Loucy (cell line): ENCODE results near the gene C10orf105.

Experiments used
- H2AFZ ChIP-seq: fragments of 200-600 bp; sonication (generic); 2 replicates; pipeline ENCODE4 v1.6.0; 2016; ENCODE audit warnings: antibody characterized with exemption, mild to moderate bottlenecking, low read length, moderate library complexity
- H3F3A ChIP-seq: fragments of 200-600 bp; 2 replicates; pipeline ENCODE4 v1.6.0; 2016; ENCODE audit warnings: antibody characterized with exemption, low read depth, mild to moderate bottlenecking
- H3K27me3 ChIP-seq: fragments of 200-600 bp; sonication (generic); 2 replicates; pipeline ENCODE4 v1.6.1; 2014; ENCODE audit warnings: low read length, mild to moderate bottlenecking; ENCODE audit not compliant: insufficient read depth, poor library complexity, severe bottlenecking
- H3K36me3 ChIP-seq: fragments of 200-600 bp; sonication (generic); 2 replicates; pipeline ENCODE4 v1.6.1; 2016; ENCODE audit warnings: low read length; ENCODE audit not compliant: insufficient read depth
- H3K4me1 ChIP-seq: fragments of 200-600 bp; sonication (generic); 2 replicates; pipeline ENCODE4 v1.5.1; 2014; ENCODE audit warnings: low read length, mild to moderate bottlenecking; ENCODE audit not compliant: insufficient read depth, poor library complexity, severe bottlenecking
- H3K4me2 ChIP-seq: fragments of 200-600 bp; sonication (generic); 2 replicates; pipeline ENCODE4 v1.6.0; 2014; ENCODE audit warnings: antibody characterized with exemption, low read length, low read depth, mild to moderate bottlenecking; ENCODE audit not compliant: poor library complexity, severe bottlenecking
- H3K4me3 ChIP-seq: fragments of 200-600 bp; sonication (generic); 2 replicates; pipeline ENCODE4 v1.5.1; 2014; ENCODE audit warnings: low read length, mild to moderate bottlenecking, mixed read lengths; ENCODE audit not compliant: poor library complexity, severe bottlenecking
- H3K79me2 ChIP-seq: fragments of 200-600 bp; sonication (generic); 2 replicates; pipeline ENCODE4 v1.6.1; 2014; ENCODE audit warnings: low read length; ENCODE audit not compliant: insufficient read depth
- H3K9ac ChIP-seq: fragments of 200-600 bp; sonication (generic); 2 replicates; pipeline ENCODE4 v1.6.0; 2014; ENCODE audit warnings: mild to moderate bottlenecking, low read depth, low read length, moderate library complexity; ENCODE audit not compliant: poor library complexity, severe bottlenecking
- H3K9me2 ChIP-seq: fragments of 200-600 bp; sonication (generic); replicated peaks from 2 replicates; pipeline ENCODE4 v1.6.1; 2016; ENCODE audit warnings: low read depth, low read length, mixed read lengths
- H3K9me3 ChIP-seq: fragments of 200-600 bp; sonication (generic); 2 replicates; pipeline ENCODE4 v1.6.1; 2014; ENCODE audit warnings: mild to moderate bottlenecking, antibody characterized with exemption, low read length, low read depth; ENCODE audit not compliant: insufficient read depth
- H4K20me1 ChIP-seq: fragments of 200-600 bp; sonication (generic); 2 replicates; pipeline ENCODE4 v1.6.0; 2014; ENCODE audit warnings: antibody characterized with exemption, low read length, mild to moderate bottlenecking; ENCODE audit not compliant: insufficient read depth, poor library complexity, severe bottlenecking
- CTCF ChIP-seq: fragments of 200-600 bp; sonication (generic); conservative IDR thresholded peaks from 2 replicates; pipeline ENCODE4 v1.5.1; 2014; ENCODE audit warnings: mild to moderate bottlenecking, antibody characterized with exemption, low read length
- EZH2phosphoT487 ChIP-seq: fragments of 200-600 bp; IDR thresholded peaks from 2 replicates; pipeline ENCODE4 v1.6.1; 2018; ENCODE audit warnings: antibody characterized with exemption, mild to moderate bottlenecking, moderate library complexity, borderline replicate concordance

The C10orf105 gene

GRCh38 chr10:71688256-71688655 is 31.3 kb downstream of the C10orf105 start:
- Histone ChIP-seq H3K36me3 (no peaks in the 10 kb centered on the region), H3K4me2 (no peak overlapping the region), H2AFZ (no peak overlapping the region), H3K4me1 (peaks cover 5% of the 10 kb centered on the region), H3F3A (no peaks in the 10 kb centered on the region), H3K9me2 (no peaks in the 10 kb centered on the region), H3K9ac (no peak overlapping the region), H3K9me3 (no peaks in the 10 kb centered on the region), H4K20me1 (no peaks in the 10 kb centered on the region), H3K79me2 (no peaks in the 10 kb centered on the region), H3K4me3 (no peak overlapping the region), H3K27me3 (no peaks in the 10 kb centered on the region)
- TF ChIP-seq CTCF (no peak), EZH2phosphoT487 (no peak)

DNA sequence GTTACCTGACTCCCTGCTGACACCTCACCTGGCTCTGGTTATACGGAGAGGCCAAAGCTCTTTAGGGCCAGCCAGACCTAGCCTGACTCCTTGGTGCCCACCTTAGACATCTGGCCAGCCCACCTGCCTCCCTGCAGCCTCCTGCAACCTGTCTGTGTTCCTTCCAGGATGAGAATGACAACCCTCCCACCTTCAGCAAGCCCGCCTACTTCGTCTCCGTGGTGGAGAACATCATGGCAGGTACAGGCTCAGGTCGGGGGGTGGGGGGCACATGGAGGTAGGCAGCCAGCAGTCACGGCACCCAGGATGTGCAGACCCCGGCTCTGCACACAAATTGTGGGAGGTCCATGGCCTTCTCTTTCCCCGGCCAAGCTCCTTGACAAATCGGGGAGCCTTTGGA is 32.1 kb downstream of the C10orf105 start:
- Histone ChIP-seq H3K9ac (no peak overlapping the region), H3K4me3 (no peak overlapping the region), H3K27me3 (no peaks in the 10 kb centered on the region), H4K20me1 (no peaks in the 10 kb centered on the region), H3F3A (no peaks in the 10 kb centered on the region), H3K9me2 (no peaks in the 10 kb centered on the region), H3K4me2 (no peak overlapping the region), H3K9me3 (no peaks in the 10 kb centered on the region), H2AFZ (no peak overlapping the region), H3K36me3 (no peaks in the 10 kb centered on the region), H3K4me1 (peaks cover 5% of the 10 kb centered on the region), H3K79me2 (no peaks in the 10 kb centered on the region)
- TF ChIP-seq CTCF, result no peak

- Histone ChIP-seq H3K9me3 (no peaks in the 10 kb centered on the region), H4K20me1 (no peaks in the 10 kb centered on the region), H3F3A (no peaks in the 10 kb centered on the region), H3K36me3 (no peaks in the 10 kb centered on the region), H3K27me3 (no peaks in the 10 kb centered on the region), H3K79me2 (no peaks in the 10 kb centered on the region), H3K9ac (no peak overlapping the region), H2AFZ (no peak overlapping the region), H3K9me2 (no peaks in the 10 kb centered on the region), H3K4me3 (no peak overlapping the region), H3K4me1 (peaks cover 5% of the 10 kb centered on the region), H3K4me2 (no peak overlapping the region)
- no peak for TF ChIP-seq EZH2phosphoT487
- no peak for TF ChIP-seq CTCF
These were observed 32.5 kb downstream of the C10orf105 start for GRCh38 chr10:71687077-71687476.
